Hepatocyte (in vitro differentiated cells): Measurements from ENCODE around the gene KRTAP12-3. TPM values are rescaled to one million over a fixed set of nuclear protein-coding genes. Genes with fewer than 3 reads are reported as not detected.

Experiments
- DNase-seq: peaks from one replicate; pipeline ENCODE4 v3.0.0-alpha.2; 2016; ENCODE audit warnings: low spot score
- H2AFZ ChIP-seq: fragments of 200-600 bp; sonication (generic); 2 replicates; pipeline ENCODE4 v1.6.0; 2016; ENCODE audit warnings: antibody characterized with exemption, mild to moderate bottlenecking
- H3K27ac ChIP-seq: fragments of 200-600 bp; sonication (generic); 2 replicates; pipeline ENCODE4 v1.5.1; 2016; ENCODE audit warnings: mild to moderate bottlenecking
- H3K27me3 ChIP-seq: fragments of 200-600 bp; sonication (generic); 2 replicates; pipeline ENCODE4 v1.6.1; 2016
- H3K36me3 ChIP-seq: fragments of 200-600 bp; sonication (generic); replicated peaks from 2 replicates; pipeline ENCODE4 v1.5.1; 2016; ENCODE audit warnings: low read depth; ENCODE audit not compliant: insufficient read depth
- H3K4me1 ChIP-seq: fragments of 200-600 bp; sonication (generic); 2 replicates; pipeline ENCODE4 v1.5.1; 2016; ENCODE audit warnings: mild to moderate bottlenecking, moderate library complexity; ENCODE audit not compliant: insufficient read depth
- H3K4me2 ChIP-seq: fragments of 200-600 bp; sonication (generic); 2 replicates; pipeline ENCODE4 v1.6.0; 2016
- H3K4me3 ChIP-seq: fragments of 200-600 bp; sonication (generic); 2 replicates; pipeline ENCODE4 v1.5.1; 2016; ENCODE audit warnings: mild to moderate bottlenecking
- H3K79me2 ChIP-seq: fragments of 200-600 bp; sonication (generic); 2 replicates; pipeline ENCODE4 v1.6.0; 2017; ENCODE audit warnings: mild to moderate bottlenecking
- H3K9me2 ChIP-seq: fragments of 200-600 bp; sonication (generic); replicated peaks from 2 replicates; pipeline ENCODE4 v1.6.0; 2017; ENCODE audit warnings: mild to moderate bottlenecking; ENCODE audit not compliant: insufficient read depth
- H3K9me3 ChIP-seq: fragments of 200-600 bp; sonication (generic); 2 replicates; pipeline ENCODE4 v1.5.1; 2016; ENCODE audit warnings: low read depth, mild to moderate bottlenecking
- H4K20me1 ChIP-seq: fragments of 200-600 bp; sonication (generic); 2 replicates; pipeline ENCODE4 v1.6.0; 2016; ENCODE audit warnings: mild to moderate bottlenecking; ENCODE audit not compliant: insufficient read depth, poor library complexity, severe bottlenecking
- CTCF ChIP-seq: fragments of 200-600 bp; sonication (generic); IDR thresholded peaks from 2 replicates; pipeline ENCODE4 v1.5.1; 2016; ENCODE audit warnings: antibody characterized with exemption, mild to moderate bottlenecking; ENCODE audit not compliant: poor library complexity
- EZH2 ChIP-seq: fragments of 200-600 bp; sonication (generic); IDR thresholded peaks from 2 replicates; pipeline ENCODE4 v1.6.1; 2016; ENCODE audit warnings: antibody characterized with exemption, mild to moderate bottlenecking, borderline replicate concordance
- EZH2phosphoT487 ChIP-seq: fragments of 200-600 bp; sonication (generic); IDR thresholded peaks from one replicate; pipeline ENCODE4 v1.6.1; 2018; ENCODE audit warnings: antibody characterized with exemption, mild to moderate bottlenecking, low read depth, moderate library complexity; ENCODE audit not compliant: unreplicated experiment, severe bottlenecking
- WGBS: methylation state at CpG from one replicate; pipeline ENCODE4 v1.1.6; 2016; ENCODE audit warnings: low lambda C conversion rate; ENCODE audit errors: missing lambda C conversion rate; 5-methylcytosine and 5-hydroxymethylcytosine counted together
- polyA plus RNA-seq: library from polyadenylated mRNA; unstranded; fragments of >200 nt; fragmentation: Nextera tagmentation; extraction: Ambion mirVana; gene quantifications from 2 replicates; pipeline ENCODE4 v1.2.1, GENCODE V29; 2016
- total RNA-seq: library from RNA; depleted of rRNA; stranded (reverse); fragments of >200 nt; gene quantifications from 2 replicates; pipeline ENCODE4 v1.2.3, GENCODE V29; 2014

Gene KRTAP12-3
- total and polyA plus RNA-seq, 2 experiments from 2014 or later: not detected

- Histone ChIP-seq H4K20me1 (no peaks in the 10 kb centered on the region), H3K4me3 (no peak within 1 kb of the TSS), H3K9me2 (no peaks in the 10 kb centered on the region), H3K36me3 (no peaks in the 10 kb centered on the region), H3K27ac (no peak within 1 kb of the TSS), H3K4me1 (no peaks in the 10 kb centered on the region), H3K9me3 (peaks cover 3% of the 10 kb centered on the region), H3K79me2 (no peaks in the 10 kb centered on the region), H3K27me3 (no peaks in the 10 kb centered on the region), H3K4me2 (no peak within 1 kb of the TSS), H2AFZ (no peak within 1 kb of the TSS)
- DNase-seq: no peak
- TF ChIP-seq CTCF (no peak), EZH2phosphoT487 (no peak), EZH2 (no peak)
- 86% methylated on average over 19 of the region's 19 CpGs for WGBS
Measured at GRCh38 chr21:44666401-44667320, 8.9 kb downstream of the KRTAP12-3 start, which contains the start of gene KRTAP12-2. KRTAP12-2 (minus strand) TSS chr21:44666927; CDS start chr21:44666886, 41 bp downstream.

- 96% methylated on average over 1 of the region's 1 CpG for WGBS
- Histone ChIP-seq H3K4me1 (no peaks in the 10 kb centered on the region), H3K79me2 (no peaks in the 10 kb centered on the region), H3K9me2 (no peaks in the 10 kb centered on the region), H3K4me2 (no peak overlapping the region), H3K27me3 (no peaks in the 10 kb centered on the region), H3K4me3 (no peak overlapping the region), H3K9me3 (peaks cover 4% of the 10 kb centered on the region), H2AFZ (no peak overlapping the region), H4K20me1 (no peaks in the 10 kb centered on the region), H3K36me3 (no peaks in the 10 kb centered on the region), H3K27ac (no peak overlapping the region)
- no peak for DNase-seq
- TF ChIP-seq EZH2: no peak
- no peak for TF ChIP-seq CTCF
- TF ChIP-seq EZH2phosphoT487: no peak
Measured at GRCh38 chr21:44667612-44668011, 9.9 kb downstream of the KRTAP12-3 start.

- WGBS: 82% methylated on average over 3 of the region's 3 CpGs
- TF ChIP-seq CTCF (no peak), EZH2 (no peak), EZH2phosphoT487 (no peak)
Measured at GRCh38 chr21:44670642-44671432, 13.1 kb downstream of the KRTAP12-3 start.

More at GRCh38 chr21:44670642-44671432, 13.1 kb downstream of the KRTAP12-3 start:
- Histone ChIP-seq H3K4me3 (no peak overlapping the region), H4K20me1 (no peaks in the 10 kb centered on the region), H3K79me2 (no peaks in the 10 kb centered on the region), H3K4me2 (no peak overlapping the region), H3K9me3 (peaks cover 4% of the 10 kb centered on the region), H3K27ac (no peak overlapping the region), H3K27me3 (no peaks in the 10 kb centered on the region), H3K9me2 (no peaks in the 10 kb centered on the region), H3K4me1 (no peaks in the 10 kb centered on the region), H2AFZ (no peak overlapping the region), H3K36me3 (no peaks in the 10 kb centered on the region)
- no peak for DNase-seq
